ENCODE data around the gene ZDHHC8. TPM values are rescaled to one million over a fixed set of nuclear protein-coding genes. Genes with fewer than 3 reads are reported as not detected.

ZDHHC8 gene
- total RNA-seq, 1 experiment from 2014 or later, result 11.5 TPM

GRCh38 chr22:20188567-20188877 is 56.9 kb downstream of the ZDHHC8 start:
- Histone ChIP-seq H4K20me1 (ENCODE audit: insufficient read depth, low read depth, low read length) (no peaks in the 10 kb centered on the region), H3K79me2 (ENCODE audit: low read length) (no peaks in the 10 kb centered on the region), H3K36me3 (ENCODE audit: insufficient read depth, low read length) (no peaks in the 10 kb centered on the region), H3K9me2 (replicated peaks; ENCODE audit: insufficient read depth, low read length) (no peaks in the 10 kb centered on the region), H3K27me3 (ENCODE audit: low read length) (no peaks in the 10 kb centered on the region), H3K4me2 (ENCODE audit: low read depth, low read length, poor library complexity, severe bottlenecking) (no peak overlapping the region), H3K4me3 (ENCODE audit: low read length) (no peak overlapping the region), H2AFZ (ENCODE audit: low read length) (no peak overlapping the region), H3K9ac (ENCODE audit: low read length) (no peak overlapping the region), H3K9me3 (ENCODE audit: low read length) (no peaks in the 10 kb centered on the region), H3K27ac (ENCODE audit: low read length) (no peak overlapping the region), H3K4me1 (ENCODE audit: low read length) (no peaks in the 10 kb centered on the region)
- no peak for DNase-seq

DNA sequence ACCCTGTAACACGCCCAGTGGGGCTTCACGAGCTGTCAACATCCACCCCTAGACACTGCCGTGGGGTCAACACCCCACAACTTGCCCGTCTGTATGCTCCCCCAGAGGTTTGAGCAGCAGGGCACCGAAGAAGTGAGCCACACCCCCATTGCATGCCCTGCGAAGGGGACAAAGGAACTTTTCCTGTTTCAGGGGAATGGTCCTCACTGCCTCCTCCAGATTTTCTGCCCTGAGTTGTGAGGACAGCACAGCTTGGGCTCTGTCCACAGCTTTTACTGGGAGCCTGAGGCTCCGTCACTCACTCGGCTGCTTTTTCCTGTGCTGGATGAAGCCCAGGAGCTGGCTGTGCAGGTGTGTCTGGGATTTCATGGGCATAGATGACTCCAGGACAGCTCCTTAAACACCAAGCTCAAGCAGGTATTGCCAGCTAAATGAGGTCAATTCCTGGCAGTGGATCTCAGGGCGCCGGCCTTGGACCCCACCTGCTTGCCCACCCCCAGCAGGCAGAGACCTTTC is 59.5 kb downstream of the ZDHHC8 start:
- H3K9ac ChIP-seq (ENCODE audit: low read length), result no peak overlapping the region
- H2AFZ ChIP-seq (ENCODE audit: low read length), result no peak overlapping the region
- no peak for DNase-seq
- no peak overlapping the region for H3K4me3 ChIP-seq (ENCODE audit: low read length)
- no peaks in the 10 kb centered on the region for H3K27me3 ChIP-seq (ENCODE audit: low read length)
- no peak overlapping the region for H3K4me2 ChIP-seq (ENCODE audit: low read depth, low read length, poor library complexity, severe bottlenecking)
- H3K79me2 ChIP-seq (ENCODE audit: low read length), result no peaks in the 10 kb centered on the region
- no peaks in the 10 kb centered on the region for H3K4me1 ChIP-seq (ENCODE audit: low read length)
- H3K9me3 ChIP-seq (ENCODE audit: low read length), result no peaks in the 10 kb centered on the region
- no peaks in the 10 kb centered on the region for H3K36me3 ChIP-seq (ENCODE audit: insufficient read depth, low read length)
- H3K9me2 ChIP-seq (replicated peaks; ENCODE audit: insufficient read depth, low read length), result no peaks in the 10 kb centered on the region
- no peaks in the 10 kb centered on the region for H4K20me1 ChIP-seq (ENCODE audit: insufficient read depth, low read depth, low read length)
- no peak overlapping the region for H3K27ac ChIP-seq (ENCODE audit: low read length)

- Histone ChIP-seq H3K9me3 (ENCODE audit: low read length) (no peaks in the 10 kb centered on the region), H3K4me1 (ENCODE audit: low read length) (no peaks in the 10 kb centered on the region), H3K4me3 (ENCODE audit: low read length) (no peak overlapping the region), H3K36me3 (ENCODE audit: insufficient read depth, low read length) (no peaks in the 10 kb centered on the region), H3K9me2 (replicated peaks; ENCODE audit: insufficient read depth, low read length) (no peaks in the 10 kb centered on the region), H2AFZ (ENCODE audit: low read length) (no peak overlapping the region), H3K79me2 (ENCODE audit: low read length) (no peaks in the 10 kb centered on the region), H4K20me1 (ENCODE audit: insufficient read depth, low read depth, low read length) (no peaks in the 10 kb centered on the region), H3K4me2 (ENCODE audit: low read depth, low read length, poor library complexity, severe bottlenecking) (no peak overlapping the region), H3K27me3 (ENCODE audit: low read length) (no peaks in the 10 kb centered on the region), H3K9ac (ENCODE audit: low read length) (no peak overlapping the region), H3K27ac (ENCODE audit: low read length) (no peak overlapping the region)
- DNase-seq, result no peak
These were observed 60.2 kb downstream of the ZDHHC8 start for GRCh38 chr22:20191803-20192202.

GRCh38 chr22:20192293-20192971 is 60.8 kb downstream of the ZDHHC8 start:
- Histone ChIP-seq H3K79me2 (ENCODE audit: low read length) (no peaks in the 10 kb centered on the region), H3K9me2 (replicated peaks; ENCODE audit: insufficient read depth, low read length) (no peaks in the 10 kb centered on the region), H4K20me1 (ENCODE audit: insufficient read depth, low read depth, low read length) (no peaks in the 10 kb centered on the region), H3K27me3 (ENCODE audit: low read length) (no peaks in the 10 kb centered on the region), H3K27ac (ENCODE audit: low read length) (no peak overlapping the region), H3K9me3 (ENCODE audit: low read length) (no peaks in the 10 kb centered on the region), H3K4me3 (ENCODE audit: low read length) (no peak overlapping the region), H3K36me3 (ENCODE audit: insufficient read depth, low read length) (no peaks in the 10 kb centered on the region), H3K9ac (ENCODE audit: low read length) (no peak overlapping the region), H3K4me1 (ENCODE audit: low read length) (no peaks in the 10 kb centered on the region), H2AFZ (ENCODE audit: low read length) (no peak overlapping the region), H3K4me2 (ENCODE audit: low read depth, low read length, poor library complexity, severe bottlenecking) (no peak overlapping the region)
- no peak for DNase-seq

- Histone ChIP-seq H3K9me2 (replicated peaks; ENCODE audit: insufficient read depth, low read length) (no peaks in the 10 kb centered on the region), H3K9ac (ENCODE audit: low read length) (no peak overlapping the region), H3K36me3 (ENCODE audit: insufficient read depth, low read length) (no peaks in the 10 kb centered on the region), H3K27me3 (ENCODE audit: low read length) (no peaks in the 10 kb centered on the region), H3K79me2 (ENCODE audit: low read length) (no peaks in the 10 kb centered on the region), H2AFZ (ENCODE audit: low read length) (no peak overlapping the region), H3K9me3 (ENCODE audit: low read length) (no peaks in the 10 kb centered on the region), H3K4me1 (ENCODE audit: low read length) (no peaks in the 10 kb centered on the region), H3K27ac (ENCODE audit: low read length) (no peak overlapping the region), H3K4me2 (ENCODE audit: low read depth, low read length, poor library complexity, severe bottlenecking) (no peak overlapping the region), H4K20me1 (ENCODE audit: insufficient read depth, low read depth, low read length) (no peaks in the 10 kb centered on the region), H3K4me3 (ENCODE audit: low read length) (no peak overlapping the region)
- no peak for DNase-seq
These were observed 61.6 kb downstream of the ZDHHC8 start for GRCh38 chr22:20192972-20193760.

GRCh38 chr22:20193761-20194494 is 62.3 kb downstream of the ZDHHC8 start:
- no peak for DNase-seq
- no peak overlapping the region for H3K9ac ChIP-seq (ENCODE audit: low read length)
- no peaks in the 10 kb centered on the region for H3K4me1 ChIP-seq (ENCODE audit: low read length)
- no peak overlapping the region for H2AFZ ChIP-seq (ENCODE audit: low read length)
- no peak overlapping the region for H3K4me3 ChIP-seq (ENCODE audit: low read length)
- H3K79me2 ChIP-seq (ENCODE audit: low read length), result no peaks in the 10 kb centered on the region
- no peaks in the 10 kb centered on the region for H3K36me3 ChIP-seq (ENCODE audit: insufficient read depth, low read length)
- H3K9me2 ChIP-seq (replicated peaks; ENCODE audit: insufficient read depth, low read length), result no peaks in the 10 kb centered on the region
- H3K9me3 ChIP-seq (ENCODE audit: low read length), result no peaks in the 10 kb centered on the region
- H3K27me3 ChIP-seq (ENCODE audit: low read length), result no peaks in the 10 kb centered on the region
- no peaks in the 10 kb centered on the region for H4K20me1 ChIP-seq (ENCODE audit: insufficient read depth, low read depth, low read length)
- H3K4me2 ChIP-seq (ENCODE audit: low read depth, low read length, poor library complexity, severe bottlenecking), result no peak overlapping the region
- H3K27ac ChIP-seq (ENCODE audit: low read length), result no peak overlapping the region

DNA sequence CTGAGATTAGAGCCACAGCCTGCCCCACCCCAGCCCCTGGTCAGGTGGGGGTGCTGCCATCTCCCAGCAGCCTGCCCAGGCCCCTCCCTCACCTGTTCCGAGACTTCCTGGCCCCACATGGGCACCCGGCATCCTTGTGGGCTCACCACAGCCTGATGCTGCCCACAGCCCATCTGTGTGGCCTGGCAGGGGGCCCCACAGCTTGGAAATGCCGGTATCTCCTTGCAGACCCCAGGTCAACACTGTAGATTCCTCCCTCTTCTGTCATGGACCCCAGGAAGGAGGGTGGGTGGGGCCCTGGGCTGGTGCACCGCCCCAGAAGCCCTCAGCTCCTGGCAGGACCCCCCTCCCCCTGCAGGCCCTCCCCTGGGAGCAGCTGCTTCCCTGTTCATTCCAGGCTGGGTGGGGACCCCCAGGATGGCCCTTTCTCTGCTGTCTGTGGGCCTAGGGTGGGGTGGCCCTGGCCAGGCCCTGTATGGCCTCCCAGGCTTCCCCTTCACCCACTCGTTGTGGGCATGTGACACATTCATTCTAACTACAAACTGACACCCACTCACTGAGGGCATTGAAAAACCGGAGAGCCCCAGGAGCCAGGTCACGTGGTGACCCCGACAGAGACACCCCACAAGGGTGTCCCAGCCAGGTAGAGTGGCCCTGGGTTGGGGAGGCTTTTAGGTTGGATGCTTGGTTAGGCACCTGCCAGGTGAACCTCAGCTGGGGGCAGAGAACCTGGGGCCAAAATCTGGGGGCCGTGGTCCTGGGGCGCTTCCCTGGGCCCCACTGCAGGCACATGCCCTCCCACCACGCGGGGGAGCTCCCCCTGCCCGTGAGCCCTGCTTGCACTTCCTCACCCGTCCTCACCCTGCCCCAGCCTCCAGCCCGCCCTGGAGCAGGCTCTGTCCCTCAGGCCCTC is 63.3 kb downstream of the ZDHHC8 start:
- Histone ChIP-seq H3K79me2 (ENCODE audit: low read length) (no peaks in the 10 kb centered on the region), H3K9ac (ENCODE audit: low read length) (no peak overlapping the region), H4K20me1 (ENCODE audit: insufficient read depth, low read depth, low read length) (no peaks in the 10 kb centered on the region), H3K9me3 (ENCODE audit: low read length) (no peaks in the 10 kb centered on the region), H3K4me2 (ENCODE audit: low read depth, low read length, poor library complexity, severe bottlenecking) (no peak overlapping the region), H3K36me3 (ENCODE audit: insufficient read depth, low read length) (no peaks in the 10 kb centered on the region), H3K27me3 (ENCODE audit: low read length) (no peaks in the 10 kb centered on the region), H3K4me1 (ENCODE audit: low read length) (no peaks in the 10 kb centered on the region), H3K27ac (ENCODE audit: low read length) (no peak overlapping the region), H2AFZ (ENCODE audit: low read length) (0 out of 2 replicates have a peak overlapping the region, but pooled peaks have one; percentile 42), H3K9me2 (replicated peaks; ENCODE audit: insufficient read depth, low read length) (no peaks in the 10 kb centered on the region), H3K4me3 (ENCODE audit: low read length) (no peak overlapping the region)
- peak; percentile 58 for DNase-seq

Data from Karpas-422 (cell line).